GM21723 (cell line): Measurements from ENCODE around the gene FAM216A.
A peak's percentile ranks its signal among the peaks of the same experiment; 100 is the strongest.
"Not testable (repeated sequence)": the region's sequence is repeated elsewhere in the genome, so short reads cannot be mapped to it uniquely, and the experiment has no call there.

ENCODE experiments used
- ATAC-seq: cut with Tn5 transposase; IDR thresholded peaks from one replicate; pipeline ENCODE4 v1.9.1; 2021; ENCODE audit warnings: mild to moderate bottlenecking, moderate library complexity; ENCODE audit not compliant: unreplicated experiment

Gene FAM216A, protein sequence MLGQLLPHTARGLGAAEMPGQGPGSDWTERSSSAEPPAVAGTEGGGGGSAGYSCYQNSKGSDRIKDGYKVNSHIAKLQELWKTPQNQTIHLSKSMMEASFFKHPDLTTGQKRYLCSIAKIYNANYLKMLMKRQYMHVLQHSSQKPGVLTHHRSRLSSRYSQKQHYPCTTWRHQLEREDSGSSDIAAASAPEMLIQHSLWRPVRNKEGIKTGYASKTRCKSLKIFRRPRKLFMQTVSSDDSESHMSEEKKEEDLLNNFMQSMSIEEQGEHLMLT

DNA sequence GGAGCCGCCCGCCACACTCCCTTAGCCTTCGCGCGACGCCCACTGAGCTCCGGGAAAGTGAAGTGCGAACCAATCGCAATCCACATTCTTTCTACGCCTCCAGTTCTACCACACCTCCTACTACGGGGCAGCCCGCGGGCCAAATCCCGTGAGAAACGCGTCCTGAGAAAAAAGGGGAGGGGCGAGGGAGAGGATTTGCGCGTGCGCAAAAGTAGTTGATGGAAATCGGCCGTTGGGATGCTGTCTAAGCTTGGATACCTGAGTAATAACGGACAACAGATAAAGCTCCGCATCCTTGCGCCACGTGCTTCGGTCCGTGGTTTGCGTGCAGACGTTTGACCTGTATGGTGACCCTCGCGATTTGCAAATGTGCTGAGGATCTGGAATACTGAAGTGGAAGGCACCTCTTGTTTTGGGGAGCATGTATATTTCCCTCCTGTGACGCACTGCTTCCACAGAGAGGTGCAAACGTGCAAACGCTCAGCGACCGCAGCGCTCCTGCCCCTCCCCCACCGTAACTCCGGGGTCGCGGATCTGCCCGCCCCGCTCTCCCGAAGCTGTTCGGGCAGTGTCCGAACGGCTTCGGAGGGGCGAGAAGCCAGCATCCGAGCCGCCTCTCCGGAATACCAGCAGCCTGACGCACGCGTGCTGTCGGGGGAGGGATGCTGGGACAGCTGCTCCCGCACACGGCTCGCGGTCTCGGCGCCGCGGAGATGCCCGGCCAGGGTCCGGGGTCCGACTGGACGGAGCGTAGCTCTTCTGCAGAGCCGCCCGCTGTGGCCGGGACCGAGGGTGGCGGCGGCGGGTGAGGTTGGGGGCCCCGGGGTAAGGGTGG, at the start of gene FAM216A, which contains the start of gene GPN3:
Gene FAM216A, plus strand, starts transcription at position 632 of the 835 bp plus-strand sequence. Its CDS starts 31 bp downstream, at position 663.
Gene GPN3, minus strand, starts transcription at position 44 of the 835 bp plus-strand sequence. CDS start 54 bp downstream, outside the sequence.
- peak; percentile 63 for ATAC-seq

DNA sequence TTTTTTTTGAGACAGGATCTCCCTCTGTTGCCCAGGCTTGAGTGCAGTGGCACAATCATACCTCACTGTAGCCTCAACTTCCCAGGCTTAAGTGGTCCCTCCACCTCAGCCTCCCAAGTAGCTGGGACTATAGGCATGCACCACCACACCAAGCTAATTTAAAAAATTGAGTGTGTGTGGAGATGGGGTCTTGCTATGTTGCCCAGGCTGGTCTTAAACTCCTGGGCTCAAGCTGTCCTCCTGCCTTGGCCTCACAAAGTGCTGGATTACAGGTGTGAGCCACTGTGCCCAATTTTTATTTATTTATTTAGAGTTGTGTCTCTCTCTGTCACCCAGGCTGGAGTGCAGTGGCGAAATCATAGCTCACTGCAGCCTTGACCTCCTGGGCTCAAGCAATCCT, 48.0 kb upstream of the FAM216A start:
- ATAC-seq: not testable (repeated sequence)

DNA sequence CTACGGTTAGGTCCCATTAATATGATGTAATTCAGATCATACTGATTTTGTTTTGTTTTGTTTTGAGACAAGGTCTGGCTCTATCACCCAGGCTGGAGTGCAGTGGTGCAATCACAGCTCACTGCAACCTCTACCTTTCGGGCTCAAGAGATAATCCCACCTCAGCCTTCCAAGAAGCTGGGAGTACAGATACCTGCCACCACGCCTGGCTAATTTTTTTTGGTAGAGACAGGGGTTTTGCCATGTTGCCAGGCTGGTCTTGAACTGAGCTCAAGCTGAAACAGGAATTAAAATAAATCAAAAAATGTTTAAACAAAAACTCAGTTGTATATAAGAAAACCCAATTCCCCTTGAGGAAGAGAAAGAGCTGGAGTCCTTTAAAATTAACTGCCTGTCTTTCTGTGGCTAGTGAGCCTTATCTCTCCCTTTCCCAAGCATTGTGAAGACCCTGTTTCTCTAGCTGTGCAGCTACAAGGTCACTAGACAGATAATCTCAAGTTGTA, 47.4 kb upstream of the FAM216A start:
- ATAC-seq: no peak

DNA sequence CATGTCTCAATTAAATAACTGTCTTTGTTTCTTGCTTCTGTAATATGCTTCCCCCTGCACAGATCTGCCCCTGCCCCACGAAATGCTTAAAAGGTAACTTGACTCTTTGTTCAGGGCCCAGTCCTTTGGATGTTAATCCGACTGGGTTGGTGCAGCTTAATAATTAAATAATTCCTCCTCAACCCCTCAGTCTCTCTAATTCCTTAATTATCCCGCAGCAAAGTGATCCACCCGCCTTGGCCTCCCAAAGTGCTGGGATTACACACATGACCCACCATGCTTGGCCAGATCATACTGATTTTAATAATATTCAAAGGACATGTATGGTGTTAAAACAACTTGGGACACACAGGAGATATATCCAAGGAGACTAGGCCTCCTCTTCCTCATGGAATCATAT, 46.9 kb upstream of the FAM216A start:
- ATAC-seq: no peak

DNA sequence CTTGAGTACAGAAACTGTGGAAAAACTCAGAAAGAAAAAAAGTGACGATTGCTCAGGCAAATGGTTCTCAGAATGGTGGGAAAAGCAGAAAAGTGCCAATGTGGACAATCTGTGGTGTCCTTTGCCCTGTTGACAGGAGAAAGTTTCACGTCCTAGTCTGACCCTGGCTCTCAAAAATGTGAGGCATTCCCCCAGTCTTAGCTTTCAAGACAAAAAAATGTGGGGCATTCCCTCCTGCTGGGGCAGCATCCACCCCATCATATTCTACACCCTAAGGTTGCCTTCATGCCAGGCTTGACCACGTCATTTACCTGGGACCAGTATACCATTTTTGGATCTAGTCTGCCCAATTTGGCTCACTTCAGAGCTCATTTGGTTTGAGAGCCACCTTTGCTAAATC, 44.4 kb upstream of the FAM216A start:
- ATAC-seq: no peak

DNA sequence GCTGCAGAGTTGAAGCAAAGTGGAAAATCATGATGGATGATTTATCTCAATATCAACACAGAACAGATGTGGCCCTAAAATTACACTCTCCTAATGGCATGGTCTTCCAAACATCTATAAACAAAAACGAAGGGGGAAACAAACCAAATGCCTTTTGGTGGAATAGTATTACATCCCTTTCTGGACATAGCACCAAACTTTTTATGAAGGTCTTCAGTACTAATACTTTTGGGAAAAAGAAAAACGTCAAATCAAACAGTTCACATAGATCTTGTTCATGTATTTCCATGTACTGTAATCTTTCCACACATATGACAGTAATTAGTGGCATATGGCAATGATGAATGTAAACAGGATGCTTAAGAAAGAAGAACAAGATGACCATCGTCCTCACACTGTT, 42.2 kb upstream of the FAM216A start:
- no peak for ATAC-seq

DNA sequence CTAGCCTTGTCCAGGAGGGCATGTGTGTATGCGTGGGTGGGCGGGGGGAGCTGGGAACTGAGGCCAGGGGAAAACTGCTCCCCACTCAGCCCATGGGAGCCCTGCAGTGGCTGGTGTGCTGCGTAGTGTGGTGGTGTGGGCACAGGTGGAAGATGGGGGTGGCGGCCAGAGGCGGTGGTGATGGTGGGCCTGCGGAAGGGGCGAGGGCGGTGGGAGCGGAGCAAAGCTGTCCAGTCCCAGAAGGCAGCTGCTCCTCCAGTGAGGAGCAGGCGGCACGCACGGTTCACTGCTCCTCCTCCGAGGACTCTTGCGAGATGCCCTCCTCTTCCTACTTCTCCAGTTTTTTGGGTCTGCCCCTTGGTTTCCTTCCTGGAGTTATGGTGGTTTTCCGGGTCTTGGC, 39.0 kb upstream of the FAM216A start:
- ATAC-seq: not testable (repeated sequence)

DNA sequence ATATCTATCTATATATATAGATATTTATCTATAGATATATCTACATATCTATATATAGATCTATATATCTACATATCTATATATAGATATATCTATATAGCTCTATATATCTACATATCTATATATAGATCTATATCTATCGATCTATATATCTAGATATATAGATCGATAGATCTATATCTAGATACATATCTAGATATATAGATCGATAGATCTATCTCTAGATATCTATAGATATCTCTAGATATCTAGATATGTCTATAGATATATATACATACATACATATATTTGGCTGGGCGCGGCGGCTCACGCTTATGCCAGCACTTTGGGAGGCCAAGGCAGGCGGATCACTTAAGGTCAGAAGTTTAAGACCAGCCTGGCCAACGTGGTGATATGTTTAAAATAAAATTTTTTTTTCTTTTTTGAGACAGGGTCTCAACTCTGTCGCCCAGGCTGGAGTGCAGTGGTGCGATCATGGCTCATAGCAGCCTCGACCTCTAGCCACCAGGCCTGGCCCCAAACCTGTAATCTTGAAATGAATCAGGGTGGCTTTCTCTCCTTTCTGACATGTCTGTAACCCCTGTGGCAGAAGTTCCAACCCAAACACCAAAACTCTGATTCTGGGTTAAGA, 36.6 kb upstream of the FAM216A start:
- no peak for ATAC-seq

DNA sequence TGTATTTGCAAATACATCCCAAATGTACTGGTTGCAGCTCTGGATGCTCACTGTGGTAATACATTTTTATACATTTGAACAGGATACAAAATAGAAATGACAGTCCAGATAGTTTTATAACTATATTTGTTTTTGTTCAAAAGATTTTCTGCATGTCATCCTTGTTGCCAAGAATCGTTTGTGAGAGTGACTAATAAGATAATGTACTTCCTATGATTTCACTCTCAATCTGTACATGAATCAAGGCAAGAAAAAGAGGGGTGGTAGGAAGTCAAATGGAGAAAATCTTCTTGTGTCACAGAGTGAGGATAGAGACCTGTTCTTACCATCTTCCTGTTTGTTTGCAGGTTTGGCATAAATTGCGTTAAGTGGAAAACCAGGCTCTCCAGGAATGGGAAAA, 32.4 kb upstream of the FAM216A start:
- ATAC-seq: no peak

DNA sequence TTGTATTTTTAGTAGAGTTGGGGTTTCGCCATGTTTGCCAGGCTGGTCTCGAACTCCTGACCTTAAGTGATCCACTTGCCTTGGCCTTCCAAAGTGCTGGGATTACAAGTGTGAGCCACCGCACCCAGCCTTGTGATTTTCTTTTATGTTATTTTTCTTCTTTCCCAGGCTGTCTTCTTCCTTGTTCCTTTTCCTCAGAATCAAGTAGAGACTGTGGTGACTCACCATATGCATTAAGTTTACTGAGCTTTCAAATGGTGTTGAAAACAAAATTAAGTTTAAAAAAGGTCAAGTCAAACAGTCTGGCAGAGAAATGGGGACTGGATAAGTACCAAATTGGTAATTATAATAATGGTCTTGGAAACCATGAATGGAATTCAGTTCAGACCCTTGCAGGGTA, 24.2 kb upstream of the FAM216A start:
- no peak for ATAC-seq

DNA sequence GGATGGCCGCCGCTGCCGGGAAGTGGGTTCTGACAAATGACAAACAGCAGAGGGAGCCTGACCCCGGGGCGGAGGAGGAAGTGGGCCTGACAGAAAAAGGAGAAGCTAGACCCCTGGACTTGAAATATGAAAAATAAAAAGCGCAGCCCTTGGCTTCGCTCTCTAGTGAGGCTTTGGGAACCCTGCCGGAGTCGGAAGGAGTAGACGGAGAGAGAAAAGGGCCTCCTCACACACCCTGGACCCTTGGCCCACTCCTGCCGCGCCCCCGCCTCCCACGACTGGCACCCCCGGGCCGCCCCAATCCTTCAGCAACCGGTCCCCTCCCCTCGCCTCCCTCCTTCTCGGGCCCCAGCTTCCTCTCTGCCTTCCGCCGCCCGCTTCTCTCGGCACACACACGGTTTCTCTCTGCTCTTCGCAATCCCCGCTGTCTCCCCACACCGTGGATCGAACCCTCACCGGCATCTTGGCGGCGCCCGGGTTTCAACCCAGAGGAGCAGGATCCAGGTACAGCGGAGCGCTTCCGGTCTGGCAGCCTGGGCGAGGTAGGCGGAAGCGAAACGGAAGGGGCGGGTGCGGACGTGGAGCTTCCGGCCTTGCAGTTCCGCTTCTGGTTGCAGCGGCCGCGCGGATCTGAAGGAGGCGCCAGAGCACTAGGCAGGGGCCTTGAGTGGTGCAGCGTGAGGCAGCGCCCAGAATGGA, 18.7 kb upstream of the FAM216A start, which contains the start of gene ARPC3:
Gene ARPC3, minus strand, starts transcription at position 539 of the 699 bp plus-strand sequence. Its CDS starts 77 bp downstream, at position 462.
- ATAC-seq: peak; percentile 91

DNA sequence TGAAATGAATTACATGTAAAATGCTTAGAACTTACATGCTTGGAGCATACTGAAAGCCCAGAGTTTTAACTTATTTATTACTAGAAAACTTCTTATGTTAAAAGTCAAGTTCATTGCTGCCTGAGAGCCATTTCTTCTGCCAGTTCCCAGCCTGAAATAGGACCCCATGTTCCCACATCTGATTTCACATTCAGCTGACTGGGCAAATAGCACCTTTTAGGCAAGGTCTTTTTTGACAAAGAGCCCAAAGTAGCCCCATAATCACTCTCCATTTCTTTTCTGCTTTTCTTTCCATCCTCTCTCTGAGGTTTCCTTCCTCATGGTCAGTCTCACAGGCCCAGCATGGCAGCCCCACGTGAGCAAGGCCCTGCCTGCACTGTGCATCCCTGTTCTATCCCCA, 17.4 kb upstream of the FAM216A start:
- no peak for ATAC-seq

DNA sequence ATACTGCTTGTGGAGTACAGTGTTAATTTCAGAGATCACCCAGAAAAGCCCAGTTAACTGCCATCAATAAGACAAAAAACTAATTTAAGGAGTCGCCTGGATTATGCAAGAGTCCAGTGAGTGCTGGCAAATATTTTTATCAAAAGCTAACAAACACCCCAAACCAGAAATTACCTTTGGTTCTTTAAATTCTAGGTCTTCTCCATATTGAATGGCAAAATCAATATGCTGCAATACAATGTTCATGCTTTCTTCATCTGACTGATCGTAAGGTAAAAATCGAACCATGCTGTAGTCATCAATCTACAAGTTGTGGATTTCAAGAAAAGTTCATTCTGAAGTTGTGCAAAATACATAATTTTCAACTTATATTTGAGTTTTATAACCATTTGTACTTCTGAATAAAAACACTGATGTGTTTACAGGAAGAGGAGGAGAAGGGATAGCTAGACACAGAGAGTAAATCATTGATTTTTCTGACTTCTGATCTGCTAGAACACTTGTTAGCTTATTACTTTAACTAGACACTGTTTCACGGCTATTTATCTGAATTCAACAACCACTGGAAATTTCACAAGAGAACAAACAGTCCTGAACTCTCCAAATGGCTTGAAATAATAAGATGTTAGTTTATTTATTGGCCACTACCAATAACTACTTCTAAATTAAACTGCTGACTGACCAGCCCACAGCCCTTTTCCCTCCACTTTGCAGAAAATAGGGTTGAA, 14.9 kb upstream of the FAM216A start:
- ATAC-seq: no peak

DNA sequence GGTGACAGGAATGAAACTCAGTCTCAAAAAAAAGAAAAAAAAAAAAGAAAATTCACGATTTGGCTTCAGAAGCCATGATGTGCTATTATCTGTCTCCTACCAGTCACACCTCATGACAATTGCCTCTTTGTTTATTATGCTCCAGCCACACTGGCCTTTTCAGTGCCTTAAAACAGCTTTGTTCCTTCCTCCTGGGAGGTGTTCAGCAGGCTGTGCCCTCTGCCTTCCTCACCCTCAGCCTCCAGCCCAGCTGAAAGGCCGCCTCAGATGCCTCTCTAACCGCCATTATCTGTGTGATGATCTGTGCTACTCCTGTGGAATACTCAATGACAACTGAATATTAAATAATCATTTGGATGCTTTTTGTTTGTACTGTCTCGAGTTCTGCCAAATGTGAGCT, 9.9 kb upstream of the FAM216A start:
- ATAC-seq: no peak

DNA sequence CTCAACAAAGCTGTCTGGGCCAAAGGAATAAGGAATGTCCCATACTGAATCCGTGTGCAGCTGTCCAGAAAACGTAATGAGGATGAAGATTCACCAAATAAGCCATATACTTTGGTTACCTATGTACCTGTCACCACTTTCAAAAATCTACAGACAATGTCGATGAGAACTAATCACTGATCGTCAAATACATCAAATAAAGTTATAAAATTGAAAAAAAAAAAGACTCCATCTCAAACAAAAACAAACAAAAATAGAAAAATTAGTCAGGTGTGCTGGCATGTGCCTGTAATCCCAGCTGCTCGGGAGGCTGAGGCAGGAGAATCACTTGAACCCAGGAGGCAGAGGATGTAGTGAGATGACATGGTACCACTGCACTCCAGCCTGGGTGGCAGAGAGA, 7.5 kb upstream of the FAM216A start:
- ATAC-seq: not testable (repeated sequence)

DNA sequence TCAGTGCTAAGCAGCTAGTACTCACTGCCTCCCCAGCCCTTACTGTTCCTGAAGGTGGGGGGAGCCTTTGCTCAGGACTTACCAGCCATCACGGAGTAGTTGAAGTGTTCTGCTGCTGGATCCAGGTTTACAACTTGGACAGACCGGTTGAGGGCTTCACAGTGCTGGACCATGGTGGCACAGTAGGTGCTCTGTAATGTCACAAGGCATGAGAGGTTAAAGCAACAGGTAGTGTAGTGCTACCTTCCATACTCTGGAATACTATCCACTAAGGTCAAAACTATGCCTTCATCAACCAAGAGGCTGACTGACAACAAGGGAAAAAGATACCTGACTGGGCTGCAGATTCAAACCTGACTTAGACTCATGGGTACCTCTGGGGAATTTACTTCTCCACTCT, 3.6 kb upstream of the FAM216A start:
- no peak for ATAC-seq

DNA sequence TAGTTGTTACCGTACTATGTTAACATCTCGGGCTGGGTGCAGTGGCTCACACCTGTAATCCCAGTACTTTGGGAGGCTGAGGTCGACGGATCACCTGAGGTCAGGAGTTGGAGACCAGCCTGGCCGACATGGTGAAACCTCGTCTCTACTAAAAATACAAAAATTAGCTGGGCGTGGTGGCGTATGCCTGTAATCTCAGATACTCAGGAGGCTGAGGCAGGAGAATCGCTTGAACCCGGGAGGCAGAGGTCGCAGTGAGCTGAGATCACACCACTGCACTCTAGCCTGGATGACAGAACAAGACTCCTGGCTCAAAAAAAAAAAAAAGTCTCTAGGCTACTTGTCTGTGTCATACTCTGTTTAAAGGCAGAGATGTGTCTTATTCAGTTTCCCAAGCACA, 2.9 kb upstream of the FAM216A start:
- not testable (repeated sequence) for ATAC-seq

DNA sequence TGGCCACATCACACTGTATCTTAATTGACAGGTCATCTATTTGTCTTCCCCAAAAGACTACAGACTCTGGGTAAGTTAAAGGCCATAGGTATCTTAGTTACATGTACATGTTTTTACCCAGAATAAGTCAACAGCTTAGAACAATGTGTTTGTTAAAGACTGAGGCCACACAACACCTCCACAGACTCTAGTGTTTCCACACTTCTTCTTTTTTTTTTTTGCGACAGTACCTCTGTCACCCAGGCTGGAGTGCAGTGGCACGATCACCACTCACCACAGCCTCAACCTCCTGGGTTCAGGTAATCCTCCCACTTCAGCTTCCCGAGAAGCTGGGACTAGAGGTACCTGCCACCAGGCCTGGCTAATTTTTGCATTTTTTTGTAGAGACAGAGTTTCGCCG, 1.9 kb upstream of the FAM216A start:
- no peak for ATAC-seq

DNA sequence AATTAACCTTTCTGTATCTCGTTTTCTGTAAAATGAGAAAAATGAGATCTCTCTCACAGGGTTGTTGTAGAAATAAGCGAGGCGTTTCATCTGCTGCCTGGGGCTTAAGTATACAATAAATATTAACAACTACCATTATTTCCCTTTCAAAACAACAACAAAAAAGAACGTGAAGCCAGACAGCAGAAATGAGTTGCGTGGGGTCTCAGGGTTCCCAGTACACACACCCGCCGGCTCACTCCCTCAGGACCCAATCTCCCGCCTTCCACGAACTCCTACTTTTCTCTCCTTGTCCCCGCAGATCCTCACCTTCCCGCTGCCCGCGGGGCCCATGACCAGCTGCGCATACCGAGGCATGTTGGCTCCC, 815 bp upstream of the FAM216A start:
- no peak for ATAC-seq

DNA sequence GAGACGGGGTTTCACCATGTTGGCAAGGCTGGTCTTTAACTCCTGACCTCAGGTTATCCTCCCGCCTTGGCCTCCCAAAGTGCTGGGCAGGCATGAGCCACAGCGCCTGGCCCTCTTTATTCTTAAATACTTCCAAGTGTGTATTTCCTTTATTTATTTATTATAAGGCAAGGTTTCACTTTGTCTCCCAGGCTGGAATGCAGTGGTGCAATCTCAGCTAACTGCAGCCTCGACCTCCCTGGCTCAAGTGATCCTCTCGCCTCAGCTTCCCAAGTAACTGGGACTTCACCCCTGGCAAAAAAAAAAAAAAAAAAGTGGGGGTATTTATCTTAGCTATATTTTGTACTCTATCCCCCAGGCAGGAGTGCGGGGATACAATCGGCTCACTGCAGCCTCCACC, 6.8 kb downstream of the FAM216A start:
- no peak for ATAC-seq
